ENCODE measurements around the gene ARHGAP9.

DNA sequence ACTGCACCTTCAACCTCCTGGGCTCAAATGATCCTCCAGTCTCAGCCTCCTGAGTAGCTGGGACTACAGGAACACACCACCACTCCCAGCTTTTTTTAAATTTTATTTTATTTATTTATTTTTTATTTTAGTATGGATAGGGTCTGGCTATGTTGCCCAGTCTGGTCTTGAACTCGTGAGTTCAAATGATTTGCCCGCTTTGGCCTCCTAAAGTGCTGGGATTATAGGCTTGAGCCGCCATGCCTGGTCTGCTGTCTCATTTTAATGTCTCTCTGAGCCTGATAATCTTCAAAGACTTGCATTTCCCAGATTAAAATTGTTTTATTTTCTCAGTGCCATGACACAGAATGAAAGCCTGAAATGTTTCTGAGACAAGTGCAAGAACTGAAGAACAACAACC is 46.3 kb downstream of the ARHGAP9 start:
- TF ChIP-seq, protein P1, sequence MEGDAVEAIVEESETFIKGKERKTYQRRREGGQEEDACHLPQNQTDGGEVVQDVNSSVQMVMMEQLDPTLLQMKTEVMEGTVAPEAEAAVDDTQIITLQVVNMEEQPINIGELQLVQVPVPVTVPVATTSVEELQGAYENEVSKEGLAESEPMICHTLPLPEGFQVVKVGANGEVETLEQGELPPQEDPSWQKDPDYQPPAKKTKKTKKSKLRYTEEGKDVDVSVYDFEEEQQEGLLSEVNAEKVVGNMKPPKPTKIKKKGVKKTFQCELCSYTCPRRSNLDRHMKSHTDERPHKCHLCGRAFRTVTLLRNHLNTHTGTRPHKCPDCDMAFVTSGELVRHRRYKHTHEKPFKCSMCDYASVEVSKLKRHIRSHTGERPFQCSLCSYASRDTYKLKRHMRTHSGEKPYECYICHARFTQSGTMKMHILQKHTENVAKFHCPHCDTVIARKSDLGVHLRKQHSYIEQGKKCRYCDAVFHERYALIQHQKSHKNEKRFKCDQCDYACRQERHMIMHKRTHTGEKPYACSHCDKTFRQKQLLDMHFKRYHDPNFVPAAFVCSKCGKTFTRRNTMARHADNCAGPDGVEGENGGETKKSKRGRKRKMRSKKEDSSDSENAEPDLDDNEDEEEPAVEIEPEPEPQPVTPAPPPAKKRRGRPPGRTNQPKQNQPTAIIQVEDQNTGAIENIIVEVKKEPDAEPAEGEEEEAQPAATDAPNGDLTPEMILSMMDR (IDR thresholded peaks at IDR 0.05): no peak
- no peak for TF ChIP-seq POLR2A (IDR thresholded peaks at IDR 0.05)
